Umbilical cord (tissue), 2 donors: ENCODE data around the gene CYTH3. TPM values are rescaled to one million over a fixed set of nuclear protein-coding genes. Genes with fewer than 3 reads are reported as not detected.
"Not testable (repeated sequence)": the region's sequence is repeated elsewhere in the genome, so short reads cannot be mapped to it uniquely, and the experiment has no call there.

ENCODE experiments used
- DNase-seq: peaks from one replicate; pipeline ENCODE4 v3.0.0-alpha.2; 2015; ENCODE audit warnings: low spot score
- total RNA-seq: library from RNA; depleted of rRNA; stranded (reverse); fragments of >200 nt; gene quantifications from one replicate; pipeline ENCODE4 v1.2.3, GENCODE V29; 2014; ENCODE audit warnings: low replicate concordance; ENCODE audit not compliant: insufficient read depth

The CYTH3 gene
- total RNA-seq, 1 donor from 2014 or later: 31.1 TPM

DNA sequence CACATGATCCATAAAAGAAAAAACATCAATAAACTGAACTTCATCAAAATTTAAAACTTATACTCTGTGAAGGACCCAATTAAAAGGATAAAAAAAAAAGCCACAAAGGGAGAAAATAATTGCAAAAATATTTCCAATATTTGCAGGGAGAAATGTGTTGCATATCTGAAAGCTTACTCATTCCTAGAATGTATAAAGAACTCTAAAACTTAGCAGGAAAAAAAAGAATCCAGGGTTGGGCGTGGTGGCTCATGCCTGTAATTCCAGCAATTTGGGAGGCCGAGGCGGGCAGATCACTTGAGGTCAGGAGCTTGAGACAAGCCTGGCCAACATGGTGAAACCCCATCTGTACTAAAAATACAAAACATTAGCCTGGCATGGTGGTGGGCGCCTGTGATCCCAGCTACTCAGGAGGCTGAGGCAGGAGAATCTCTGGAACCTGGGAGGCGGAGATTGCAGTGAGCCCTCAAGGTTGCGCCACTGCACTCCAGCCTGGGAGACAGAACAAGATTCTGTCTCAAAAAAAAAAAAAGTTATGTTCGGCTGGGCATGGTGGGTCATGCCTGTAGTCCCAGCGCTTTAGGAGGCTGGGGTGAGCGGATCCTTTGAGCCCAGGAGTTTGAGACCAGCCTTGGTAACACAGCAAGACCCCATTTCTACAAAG lies 11.1 kb upstream of the CYTH3 start:
- DNase-seq: not testable (repeated sequence)

DNA sequence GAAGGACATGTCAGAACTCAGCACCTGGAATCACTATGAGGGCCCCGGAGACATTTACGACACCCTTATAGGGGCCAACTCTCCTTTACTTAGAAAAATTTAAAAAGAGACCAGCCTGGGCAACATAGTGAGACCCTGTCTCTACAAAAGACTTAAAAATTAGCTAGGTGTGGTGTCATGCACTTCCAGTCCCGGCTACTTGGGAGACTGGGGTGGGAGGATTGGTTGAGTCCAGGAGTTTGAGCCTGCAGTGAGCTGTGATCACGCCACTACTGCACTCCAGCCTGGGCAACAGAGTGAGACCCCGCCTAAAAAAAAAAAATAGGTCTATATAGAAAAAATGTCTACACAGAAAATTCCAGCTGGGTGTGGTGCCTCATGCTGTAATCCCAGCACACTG lies 7.5 kb upstream of the CYTH3 start:
- no peak for DNase-seq

DNA sequence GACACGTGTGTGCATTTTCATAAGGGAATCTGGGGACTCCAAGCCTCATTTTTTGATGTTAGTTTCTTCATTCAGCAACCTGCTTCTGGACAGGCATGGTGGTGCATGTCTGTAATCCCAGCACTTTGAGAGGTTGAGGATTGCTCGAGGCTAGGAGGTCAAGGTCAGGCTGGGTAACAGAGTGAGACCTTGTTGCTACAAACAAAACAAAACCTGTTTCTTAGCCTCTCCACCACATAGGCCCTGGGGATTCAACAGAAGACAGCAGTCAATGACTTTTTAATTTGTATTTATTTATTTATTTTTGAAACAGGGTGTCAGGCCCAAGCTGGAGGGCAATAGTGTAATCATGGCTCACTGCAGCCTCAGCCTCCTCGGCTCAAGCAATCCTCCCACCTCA lies 6.9 kb upstream of the CYTH3 start:
- DNase-seq: no peak

DNA sequence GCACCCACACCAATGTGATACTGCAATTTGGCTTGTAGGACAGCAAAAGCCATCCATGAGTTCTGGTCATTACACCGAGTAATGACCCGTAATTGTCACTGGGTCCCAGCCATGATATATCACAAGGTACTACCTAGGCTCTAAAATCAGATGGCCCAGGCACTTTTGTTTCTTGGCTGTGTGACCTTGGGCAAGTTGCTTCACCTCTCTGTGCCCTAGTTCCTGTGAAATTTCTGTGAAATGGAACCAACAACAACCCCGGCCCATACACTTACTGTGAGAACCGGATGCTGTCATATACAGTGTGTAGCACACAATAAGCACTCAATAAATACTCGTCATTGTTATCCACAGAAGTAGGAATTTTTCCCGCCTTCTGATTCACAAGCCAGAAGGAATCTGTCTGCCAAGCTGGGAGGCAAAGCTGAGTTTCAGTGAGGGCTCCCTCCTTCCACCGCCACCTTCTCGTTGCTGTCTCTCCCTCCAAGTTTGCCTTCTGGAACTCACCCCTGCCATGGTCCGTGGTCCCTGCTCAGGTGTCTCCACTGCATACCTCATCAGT lies 6.4 kb upstream of the CYTH3 start:
- no peak for DNase-seq

DNA sequence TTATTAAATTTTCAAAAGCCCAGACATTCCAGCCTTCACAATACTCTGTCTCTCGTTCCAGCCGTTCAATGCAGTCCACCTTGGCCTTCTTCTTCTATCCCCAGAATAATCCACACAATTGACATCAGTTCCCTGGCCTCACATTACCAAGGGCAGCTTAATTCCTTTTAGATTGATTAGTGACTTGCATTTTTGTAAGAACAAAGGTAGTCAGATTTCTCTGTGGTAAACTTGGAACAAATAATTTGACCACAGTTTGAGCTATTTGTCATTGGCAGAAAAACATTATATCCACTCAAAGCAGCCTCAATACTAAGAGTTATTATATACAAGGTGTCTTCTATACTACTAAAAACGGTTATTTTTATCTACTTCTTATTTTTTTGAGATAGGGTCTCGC lies 5.1 kb upstream of the CYTH3 start:
- DNase-seq: no peak

DNA sequence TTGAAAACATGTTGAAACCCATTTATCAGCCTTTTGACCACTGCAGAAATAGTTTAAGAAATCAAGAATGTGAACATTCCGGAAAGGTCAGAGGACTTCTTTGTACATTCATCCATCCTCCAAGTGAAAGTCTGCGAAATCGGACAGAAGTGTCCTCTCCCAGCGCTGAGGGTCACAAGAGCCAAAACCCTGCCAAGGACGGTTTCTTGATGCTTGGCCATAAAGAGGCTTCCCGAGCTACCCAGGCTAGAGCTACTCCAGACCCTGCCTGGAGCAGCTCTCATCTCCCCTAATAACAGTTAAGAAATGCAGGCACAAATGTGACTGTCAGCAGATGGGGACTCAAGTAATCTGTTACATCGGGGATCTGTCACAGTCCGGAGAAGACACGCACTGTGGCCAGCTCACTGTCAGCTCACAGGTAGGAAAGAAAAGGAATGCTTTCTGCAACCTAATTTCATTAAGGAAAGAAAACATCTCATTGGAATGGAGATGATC lies 4.5 kb upstream of the CYTH3 start:
- DNase-seq: no peak

DNA sequence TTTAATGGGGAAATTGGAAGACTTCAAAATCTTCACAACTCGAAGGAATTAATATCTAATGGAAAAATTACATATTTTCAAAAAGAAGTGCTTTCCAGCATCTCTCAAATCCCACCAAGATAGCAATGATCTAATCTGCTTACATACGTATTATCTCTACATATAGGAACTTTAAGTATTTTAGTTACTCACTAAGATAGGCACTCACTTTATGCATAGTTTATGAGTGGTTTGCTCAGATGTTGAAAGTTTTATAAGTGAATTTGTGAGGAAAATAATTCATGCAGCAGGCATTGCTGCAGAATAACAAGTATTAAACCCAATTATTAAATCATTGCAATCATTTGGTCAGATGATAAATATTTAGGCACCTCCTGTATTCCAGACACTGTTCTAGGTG lies 2.3 kb upstream of the CYTH3 start:
- DNase-seq: peak; percentile 45

DNA sequence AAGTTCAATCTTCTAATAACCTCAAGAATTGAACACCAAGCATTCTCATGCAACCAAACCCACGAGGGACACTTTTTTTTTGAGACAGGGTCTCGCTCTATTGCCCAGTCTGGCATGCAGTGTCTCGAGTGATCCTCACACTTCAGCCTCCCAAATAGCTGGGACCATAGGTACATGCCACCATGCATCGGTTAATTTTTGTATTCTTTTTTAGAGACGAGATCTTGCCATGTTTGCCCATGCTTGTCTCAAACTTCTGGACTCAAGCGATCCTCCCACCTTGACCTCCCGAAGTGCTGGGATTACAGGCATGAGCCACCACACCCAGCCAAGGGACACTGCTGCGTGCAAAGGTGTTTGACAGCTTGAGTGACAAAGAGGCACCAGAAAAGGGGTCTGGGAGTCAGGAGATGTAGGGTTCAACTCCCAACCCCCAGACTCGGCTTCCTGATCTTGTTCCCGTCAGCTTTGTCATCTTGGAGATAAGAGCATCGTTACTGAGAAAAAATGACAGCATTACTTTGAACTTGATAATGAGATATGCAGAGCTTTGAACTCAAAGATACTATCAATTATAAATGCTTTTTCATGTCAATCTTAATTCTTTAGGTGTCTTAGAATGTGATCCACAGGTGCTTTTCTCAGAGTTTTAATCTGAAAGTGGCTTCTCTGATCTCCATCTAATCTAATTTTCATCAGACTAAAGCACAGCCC lies 1.6 kb upstream of the CYTH3 start:
- DNase-seq: no peak

DNA sequence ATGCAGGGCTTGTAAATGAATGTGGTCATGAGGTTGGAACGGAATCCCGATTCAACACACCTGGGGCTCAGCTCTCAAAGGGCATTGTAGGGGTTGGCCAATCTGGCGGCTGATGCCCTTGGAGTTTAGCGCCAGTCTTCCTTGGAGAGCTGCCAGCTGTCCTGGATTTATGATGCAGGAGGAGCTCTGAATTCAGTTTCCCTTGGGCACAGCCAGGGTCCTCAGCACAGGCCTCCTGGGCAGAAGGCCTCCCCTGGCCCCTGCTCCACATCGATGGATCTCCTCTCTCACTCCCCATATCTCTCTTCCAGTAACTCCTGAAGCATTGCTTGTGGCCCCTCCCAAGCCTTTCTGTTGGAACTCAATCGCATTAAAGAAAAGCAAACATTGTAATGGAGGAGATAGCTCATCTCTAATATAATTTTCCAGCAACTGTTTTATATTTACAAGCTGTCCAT lies 985 bp upstream of the CYTH3 start:
- no peak for DNase-seq

DNA sequence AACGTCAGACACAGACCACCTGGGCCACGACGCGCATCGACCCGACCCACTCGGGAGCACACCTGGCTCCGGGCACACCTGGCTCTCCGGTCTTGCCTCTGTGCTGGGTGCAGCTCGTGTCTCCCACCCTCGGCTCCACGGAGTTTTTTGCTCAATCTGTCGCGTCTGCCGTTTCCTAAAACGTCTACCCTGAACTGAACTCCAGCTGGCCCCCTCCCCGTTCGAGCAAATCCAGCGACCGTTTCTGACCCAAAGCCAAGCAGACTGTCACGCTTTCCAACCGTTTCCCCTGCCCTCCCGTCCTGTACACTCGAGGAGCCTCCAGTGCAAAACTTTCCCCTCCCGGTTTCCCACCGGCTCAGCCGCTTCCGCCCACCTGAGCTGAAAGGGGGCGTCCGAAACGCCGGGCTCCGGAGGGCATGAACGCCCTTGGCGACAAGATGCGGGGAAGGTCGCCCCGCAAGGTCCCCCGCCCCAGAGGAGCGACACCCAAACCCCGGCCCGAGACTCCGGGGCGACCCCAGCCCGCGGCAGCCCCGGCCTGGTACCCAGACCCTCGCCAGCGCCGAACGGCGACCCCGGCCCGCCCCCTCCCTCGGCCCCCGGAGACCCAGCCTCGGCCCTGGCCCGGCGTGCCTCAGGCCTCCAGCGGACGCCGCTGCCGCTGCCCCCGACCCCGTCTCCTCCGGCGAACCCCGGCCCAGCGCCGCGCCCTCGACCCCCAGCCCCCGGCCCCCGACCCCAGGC lies 557 bp downstream of the CYTH3 start:
- DNase-seq: no peak

DNA sequence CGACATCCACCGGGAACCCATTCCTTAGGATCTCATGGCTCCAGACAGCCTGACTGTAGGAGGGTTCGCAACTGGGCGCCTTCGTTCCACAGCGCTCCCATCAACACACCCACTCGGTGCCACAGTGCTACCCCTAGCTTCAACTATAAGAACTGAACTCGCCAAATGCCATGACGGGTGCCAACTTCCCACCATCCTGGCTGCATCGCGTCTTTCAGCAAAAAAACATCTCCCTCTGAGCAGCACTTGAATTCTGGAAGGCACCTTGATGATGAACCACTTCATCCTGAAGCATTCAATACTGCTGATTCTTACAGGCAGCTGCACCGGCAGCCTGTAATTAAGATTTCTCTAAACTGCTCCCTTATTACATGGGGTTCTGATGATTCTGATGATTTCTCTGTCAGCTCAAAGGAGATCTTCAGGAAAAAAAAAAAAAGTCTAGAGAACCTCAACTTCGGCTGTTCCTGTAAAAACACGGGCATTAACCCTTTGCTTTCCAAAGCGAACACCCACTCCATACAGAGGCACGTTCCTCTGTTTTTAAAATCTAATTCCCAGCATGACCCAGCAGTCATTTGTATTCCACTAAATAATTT lies 1.3 kb downstream of the CYTH3 start:
- DNase-seq: peak; percentile 48

DNA sequence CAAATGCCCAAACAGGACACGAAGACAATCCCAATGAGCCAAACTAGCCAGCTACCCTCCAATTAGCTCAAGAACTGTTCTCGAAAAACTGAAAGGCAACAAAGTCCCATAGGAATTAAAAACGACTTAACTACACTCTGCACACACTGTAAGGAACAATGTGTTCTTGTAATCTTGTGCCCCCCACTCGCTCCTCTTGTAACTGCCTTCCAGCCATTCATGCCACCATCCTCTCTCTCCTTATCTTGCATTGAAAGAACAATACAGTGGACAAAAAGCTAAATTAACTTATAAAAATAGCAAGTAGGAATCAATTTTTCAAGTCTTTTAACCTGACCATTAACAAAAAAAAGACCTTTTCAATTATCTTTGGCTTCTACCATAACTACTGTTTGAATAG lies 2.9 kb downstream of the CYTH3 start:
- no peak for DNase-seq

DNA sequence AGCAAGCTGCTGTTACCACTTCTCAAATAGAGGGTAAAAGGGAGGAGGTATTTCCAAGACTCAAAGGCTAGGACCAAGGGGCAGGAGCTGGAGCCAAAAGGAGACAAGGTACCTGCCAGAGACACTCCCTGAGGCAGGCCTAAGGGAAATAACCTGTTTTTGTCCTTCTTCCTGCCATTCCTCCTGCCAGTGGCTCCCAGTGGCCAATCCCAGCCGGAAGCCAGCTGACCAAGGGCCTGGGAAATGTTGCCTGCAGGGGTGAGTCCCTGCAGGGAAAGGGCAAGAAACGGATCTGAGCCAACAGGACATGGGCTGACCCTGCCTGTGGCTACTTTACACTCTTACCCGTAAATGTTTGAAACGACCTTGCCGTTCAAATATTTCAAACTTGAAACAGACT lies 3.5 kb downstream of the CYTH3 start:
- DNase-seq: no peak

DNA sequence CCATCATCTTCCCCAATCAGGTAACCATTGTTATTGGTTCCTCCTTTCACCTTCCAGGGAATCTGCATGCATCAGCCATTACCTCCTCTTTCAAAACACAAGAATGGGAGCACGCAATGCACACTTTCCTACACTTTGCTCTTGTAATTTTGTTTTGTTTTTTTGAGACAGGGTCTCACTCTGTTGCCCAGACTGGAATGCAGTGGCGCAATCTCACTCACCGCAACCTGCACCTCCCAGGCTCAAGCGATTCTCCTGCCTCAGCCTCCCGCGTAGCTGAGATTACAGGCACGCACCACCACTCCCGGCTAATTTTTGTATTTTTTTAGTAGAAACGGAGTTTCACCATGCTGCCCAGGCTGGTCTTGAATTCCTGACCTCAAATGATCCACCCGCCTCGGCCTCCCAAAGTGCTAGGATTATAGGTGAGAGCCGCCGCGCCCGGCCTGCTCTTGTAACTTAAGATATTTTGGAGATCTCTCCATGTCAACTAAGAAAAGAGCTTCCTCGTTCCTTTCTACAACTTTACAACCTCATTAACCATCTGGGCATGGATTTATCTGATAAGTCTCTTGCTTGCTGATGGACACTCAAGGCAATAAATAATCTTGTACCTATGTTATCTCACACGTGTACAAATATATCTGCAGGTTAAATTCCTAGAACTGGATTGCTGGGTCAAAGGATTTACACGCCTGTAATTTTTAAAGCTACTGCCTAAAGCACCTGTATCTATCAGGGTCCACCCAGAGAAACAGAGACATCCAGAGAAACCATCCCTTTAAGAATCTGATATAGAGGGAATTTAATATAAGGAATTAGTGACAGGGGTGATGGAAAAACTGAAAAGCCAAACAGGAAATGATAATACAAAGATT lies 4.2 kb downstream of the CYTH3 start:
- DNase-seq: no peak

DNA sequence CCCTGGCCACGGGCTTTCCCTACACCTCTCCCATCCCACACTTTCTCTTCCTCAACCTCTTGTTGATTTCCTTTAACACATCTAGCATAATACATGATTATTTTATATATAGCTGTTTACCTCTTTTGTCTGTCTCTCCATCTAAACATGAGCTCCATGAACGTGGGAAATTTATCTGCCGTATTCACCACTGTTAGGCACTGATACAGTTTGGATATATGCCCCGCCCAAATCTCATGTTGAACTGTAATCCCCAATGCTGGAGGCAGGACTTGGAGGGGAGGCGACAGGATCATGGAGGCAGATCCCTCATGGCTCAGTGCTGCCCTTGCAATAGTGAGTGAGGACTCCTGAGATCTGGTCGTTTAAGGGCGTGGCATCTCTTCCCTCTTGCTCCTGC lies 5.7 kb downstream of the CYTH3 start:
- no peak for DNase-seq

DNA sequence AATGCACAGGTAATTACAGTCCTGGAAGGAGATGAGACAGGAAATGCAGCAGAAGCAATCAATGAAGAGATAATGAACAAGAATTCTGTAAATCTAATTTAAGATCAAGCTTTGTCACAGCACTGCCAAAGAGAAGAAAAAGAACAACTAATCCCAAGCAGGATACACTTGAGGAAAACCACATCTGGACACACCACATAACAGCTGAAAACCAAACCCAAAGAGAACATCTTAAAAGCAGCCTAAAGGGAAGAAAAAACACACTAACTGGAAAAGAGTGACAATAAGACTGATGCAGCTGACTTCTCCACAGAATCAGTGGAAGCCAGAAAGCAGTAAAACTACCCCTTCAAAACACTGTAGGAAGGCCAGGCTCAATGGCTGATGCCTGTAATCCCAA lies 10.2 kb downstream of the CYTH3 start:
- peak; percentile 44 for DNase-seq

DNA sequence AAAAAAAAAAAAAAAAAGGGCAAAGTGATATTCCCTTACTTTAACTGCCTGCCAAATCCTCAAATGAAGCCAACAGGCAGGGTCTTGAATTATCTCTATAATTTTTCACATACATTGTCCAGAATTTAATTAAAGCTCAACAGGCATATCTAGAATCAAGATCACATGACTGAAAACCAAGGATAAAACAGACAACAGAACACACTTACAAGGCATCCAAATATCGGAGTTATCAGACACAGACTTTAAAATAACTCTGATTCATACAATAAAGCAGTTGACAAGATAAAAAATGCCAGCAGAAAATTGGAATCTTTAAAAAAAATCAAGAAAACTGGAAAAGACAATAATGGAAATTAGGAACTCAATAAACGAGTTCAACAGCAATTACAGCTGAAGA lies 10.7 kb downstream of the CYTH3 start:
- no peak for DNase-seq

DNA sequence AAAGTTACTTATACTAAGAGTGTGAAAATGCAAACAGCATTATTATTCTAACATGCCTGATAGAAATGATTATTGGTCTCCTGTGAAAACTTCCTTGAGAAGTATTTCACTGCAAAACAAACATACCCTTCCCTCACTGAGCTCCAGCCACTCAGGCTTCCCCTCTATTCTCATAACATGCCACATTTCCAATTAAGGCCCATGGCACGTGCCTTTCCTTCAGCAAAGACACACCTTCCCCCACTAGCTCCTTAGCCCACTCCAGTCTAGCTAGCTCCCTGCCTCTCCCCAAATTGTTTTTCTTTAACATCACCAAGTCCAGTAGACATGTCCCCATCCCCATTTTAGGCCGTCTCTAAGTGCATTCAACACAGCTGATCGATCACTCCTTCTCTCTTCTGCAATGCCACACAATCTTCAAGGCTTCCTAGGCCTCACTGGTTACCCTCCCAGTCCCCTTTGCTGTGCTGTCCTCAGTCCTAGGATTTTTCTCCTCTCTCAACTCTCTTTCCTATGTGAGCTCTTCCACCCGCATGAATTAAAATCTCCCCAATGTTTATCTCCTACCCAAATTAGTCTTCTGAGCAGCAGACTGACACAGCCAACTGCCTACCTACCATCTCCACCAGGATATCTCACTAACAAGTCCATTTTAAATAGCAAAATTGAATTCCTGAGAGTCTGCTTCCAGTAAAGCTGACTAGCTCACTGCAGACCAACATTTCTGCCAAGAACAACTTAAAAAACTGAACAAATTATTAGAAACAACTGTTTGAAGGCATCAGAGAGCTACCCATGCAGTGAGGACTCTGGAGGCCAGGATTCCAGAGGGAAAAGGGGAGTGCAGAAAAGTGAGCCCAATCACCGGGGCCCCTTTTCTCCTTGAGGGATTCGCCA lies 11.9 kb downstream of the CYTH3 start:
- peak; percentile 63 for DNase-seq

DNA sequence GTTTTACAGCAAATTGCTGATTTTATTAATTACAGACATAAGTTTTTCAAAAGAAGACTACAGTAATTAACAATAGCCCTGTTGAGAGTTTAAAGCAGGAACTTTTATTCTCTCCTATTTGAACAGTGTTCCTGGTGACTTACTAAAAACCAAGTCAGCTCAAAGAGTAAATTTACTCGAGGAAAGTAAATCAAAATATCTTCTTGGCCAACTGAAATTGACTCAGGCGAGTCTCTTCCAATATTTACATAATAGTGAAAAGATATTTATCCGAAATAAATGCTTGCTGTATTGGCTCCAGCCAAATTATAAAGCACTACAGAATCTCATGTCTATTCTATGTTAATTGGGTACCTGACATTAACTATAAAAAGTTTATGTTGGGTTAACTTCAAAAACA lies 13.2 kb downstream of the CYTH3 start:
- no peak for DNase-seq
